ENCODE data around the gene ASIC2. TPM values are rescaled to one million over a fixed set of nuclear protein-coding genes. Genes with fewer than 3 reads are reported as not detected.

Gene ASIC2
- total RNA-seq, 1 experiment from 2014 or later, result 0.74 TPM

GRCh38 chr17:33054412-33054811 lies 238.7 kb downstream of the ASIC2 start:
- H3K4me2 ChIP-seq (ENCODE audit: insufficient read depth, insufficient read length, low read length), result no peak overlapping the region
- no peak overlapping the region for H2AFZ ChIP-seq (ENCODE audit: low read length)
- no peak overlapping the region for H3K18ac ChIP-seq (ENCODE audit: insufficient read length, low read depth, low read length)
- no peak overlapping the region for H3K4me3 Mint-ChIP-seq
- H2BK20ac ChIP-seq (ENCODE audit: low read depth, low read length, poor library complexity, severe bottlenecking), result no peak overlapping the region
- H2BK15ac ChIP-seq (ENCODE audit: low read depth, low read length), result no peak overlapping the region
- no peaks in the 10 kb centered on the region for H3K79me2 ChIP-seq (ENCODE audit: insufficient read depth, low read length)
- H3K27me3 ChIP-seq (ENCODE audit: insufficient read depth, low read length), result no peaks in the 10 kb centered on the region
- no peaks in the 10 kb centered on the region for H3K4me1 Mint-ChIP-seq
- no peak overlapping the region for H2BK5ac ChIP-seq (ENCODE audit: insufficient read length, low read length)
- H3K23ac ChIP-seq (ENCODE audit: insufficient read length, low read depth, low read length), result no peak overlapping the region
- H3K14ac ChIP-seq (ENCODE audit: insufficient read depth, low read length), result no peak overlapping the region
- no peak overlapping the region for H4K91ac ChIP-seq (ENCODE audit: insufficient read length, low read depth, low read length)
- no peak for DNase-seq
- no peak overlapping the region; a peak in 1 of 7 replicates for H3K27ac Mint-ChIP-seq
- no peak overlapping the region for H2BK120ac ChIP-seq (ENCODE audit: low read depth, low read length, poor library complexity, severe bottlenecking)
- no peak for TF ChIP-seq CTCF (conservative IDR thresholded peaks at IDR 0.05)
- H4K5ac ChIP-seq (ENCODE audit: insufficient read length, low read depth, low read length), result no peak overlapping the region
- H3K79me1 ChIP-seq (ENCODE audit: insufficient read depth, low read depth, low read length, poor library complexity, severe bottlenecking), result no peaks in the 10 kb centered on the region
- no peak overlapping the region for H2AK5ac ChIP-seq (ENCODE audit: insufficient read length, low read length)
- H3K9ac ChIP-seq (ENCODE audit: extremely low read depth, insufficient read length, low read length), result no peak overlapping the region
- WGBS (ENCODE audit: extremely low coverage, insufficient read length, low lambda C conversion rate), result no CpG with 5 or more reads among the region's 5 CpGs
- H3K4ac ChIP-seq (ENCODE audit: low read depth, low read length), result no peak overlapping the region
- no peak overlapping the region for H4K8ac ChIP-seq (replicated peaks; ENCODE audit: insufficient read length, low read depth, low read length)
- H3K36me3 Mint-ChIP-seq (ENCODE audit: insufficient read depth in 1 of 3, low read depth in 3 of 3), result no peaks in the 10 kb centered on the region
- H3K27me3 Mint-ChIP-seq (ENCODE audit: low read depth), result peaks cover 51% of the 10 kb centered on the region
- H4K20me1 ChIP-seq (ENCODE audit: control insufficient read depth, insufficient read depth, insufficient read length), result no peaks in the 10 kb centered on the region
- no peaks in the 10 kb centered on the region for H3K9me3 ChIP-seq (ENCODE audit: control insufficient read depth, low read depth, low read length)
- no peak overlapping the region for H3K56ac ChIP-seq (ENCODE audit: insufficient read length, low read depth, low read length)
- no peak overlapping the region for H2BK12ac ChIP-seq (ENCODE audit: insufficient read length, low read depth, low read length)
- no peak overlapping the region for H3T11ph ChIP-seq (ENCODE audit: low read length)
- no peaks in the 10 kb centered on the region for H3K4me1 ChIP-seq (ENCODE audit: insufficient read depth, low read length)
- no peaks in the 10 kb centered on the region for H3K9me3 Mint-ChIP-seq
- no peaks in the 10 kb centered on the region for H3K23me2 ChIP-seq (ENCODE audit: insufficient read length, low read depth, low read length, poor library complexity, severe bottlenecking)
- no peak overlapping the region for H3K27ac ChIP-seq (ENCODE audit: insufficient read length, low read depth, low read length)

All from H9 (cell line).